Sigmoid colon (tissue), 3 donors: ENCODE data around the gene G6PC1.
"Not testable (repeated sequence)": the region's sequence is repeated elsewhere in the genome, so short reads cannot be mapped to it uniquely, and the experiment has no call there.

ENCODE experiments used
- POLR2A ChIP-seq, 2 donors: fragments of 450-650 bp; IDR thresholded peaks; one replicate each; pipeline ENCODE4 v1.6.1; 2016; ENCODE audit warnings: antibody characterized with exemption in 2 of 2, mild to moderate bottlenecking in 2 of 2, moderate library complexity in 2 of 2
- TF ChIP-seq, protein P1 (sequence below), 4 experiments: fragments of 450-650 bp in 3 of 4; fragments of 200-600 bp in 1 of 4; IDR thresholded peaks; one replicate each; pipeline ENCODE4 v1.5.1; 2016 to 2019; ENCODE audit warnings: antibody characterized with exemption in 4 of 4, mild to moderate bottlenecking in 3 of 4, moderate library complexity in 2 of 4

DNA sequence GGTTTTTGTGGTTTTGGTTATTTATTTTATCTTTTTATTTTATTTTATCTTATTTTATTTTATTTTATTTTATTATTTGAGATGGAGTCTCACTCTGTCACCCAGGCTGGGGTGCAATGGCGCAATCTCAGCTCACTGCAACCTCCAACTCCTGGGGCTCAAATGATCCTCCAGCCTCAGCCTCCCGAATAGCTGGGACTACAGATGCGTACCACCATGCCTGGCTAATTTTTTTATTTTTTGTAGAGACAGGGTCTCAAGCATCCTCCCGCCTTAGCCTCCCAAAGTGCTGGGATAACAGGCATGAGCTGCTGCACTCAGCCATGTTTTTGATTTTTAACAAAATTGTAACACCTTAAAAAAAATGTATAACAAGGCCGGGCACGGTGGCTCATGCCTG is 14.7 kb downstream of the G6PC1 start:
- TF ChIP-seq, protein P1, sequence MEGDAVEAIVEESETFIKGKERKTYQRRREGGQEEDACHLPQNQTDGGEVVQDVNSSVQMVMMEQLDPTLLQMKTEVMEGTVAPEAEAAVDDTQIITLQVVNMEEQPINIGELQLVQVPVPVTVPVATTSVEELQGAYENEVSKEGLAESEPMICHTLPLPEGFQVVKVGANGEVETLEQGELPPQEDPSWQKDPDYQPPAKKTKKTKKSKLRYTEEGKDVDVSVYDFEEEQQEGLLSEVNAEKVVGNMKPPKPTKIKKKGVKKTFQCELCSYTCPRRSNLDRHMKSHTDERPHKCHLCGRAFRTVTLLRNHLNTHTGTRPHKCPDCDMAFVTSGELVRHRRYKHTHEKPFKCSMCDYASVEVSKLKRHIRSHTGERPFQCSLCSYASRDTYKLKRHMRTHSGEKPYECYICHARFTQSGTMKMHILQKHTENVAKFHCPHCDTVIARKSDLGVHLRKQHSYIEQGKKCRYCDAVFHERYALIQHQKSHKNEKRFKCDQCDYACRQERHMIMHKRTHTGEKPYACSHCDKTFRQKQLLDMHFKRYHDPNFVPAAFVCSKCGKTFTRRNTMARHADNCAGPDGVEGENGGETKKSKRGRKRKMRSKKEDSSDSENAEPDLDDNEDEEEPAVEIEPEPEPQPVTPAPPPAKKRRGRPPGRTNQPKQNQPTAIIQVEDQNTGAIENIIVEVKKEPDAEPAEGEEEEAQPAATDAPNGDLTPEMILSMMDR (IDR thresholded peaks at IDR 0.05), result not testable (repeated sequence)
- not testable (repeated sequence) for TF ChIP-seq POLR2A (IDR thresholded peaks at IDR 0.05)
